Liver (tissue), 9 donors: Measurements from ENCODE around the gene CAMK1D. TPM values are rescaled to one million over a fixed set of nuclear protein-coding genes. Genes with fewer than 3 reads are reported as not detected.

ENCODE experiments used
- DNase-seq: peaks from one replicate; pipeline ENCODE4 v3.0.0-alpha.2; 2017; ENCODE audit warnings: low spot score
- H3K27ac ChIP-seq, 2 donors: one replicate each; pipeline ENCODE4 v1.7.0; 2013; ENCODE audit warnings: inconsistent platforms in 2 of 2, low read length in 2 of 2, control low read depth in 1 of 2, low read depth in 1 of 2, mild to moderate bottlenecking in 1 of 2
- H3K27me3 ChIP-seq, 4 donors: one replicate each; pipeline versions ENCODE4 v1.6.1 to v1.7.0; 2013; ENCODE audit warnings: low read length in 3 of 4, inconsistent platforms in 1 of 4, mild to moderate bottlenecking in 1 of 4, moderate library complexity in 1 of 4; ENCODE audit not compliant: control insufficient read depth in 4 of 4, insufficient read depth in 4 of 4
- H3K36me3 ChIP-seq, 4 donors: one replicate each; pipeline versions ENCODE4 v1.6.1 to v1.7.0; 2013; ENCODE audit warnings: low read length in 3 of 4, mild to moderate bottlenecking in 3 of 4, low read depth in 1 of 4, moderate library complexity in 1 of 4; ENCODE audit not compliant: control insufficient read depth in 4 of 4, insufficient read depth in 3 of 4
- H3K4me1 ChIP-seq, 4 donors: one replicate each; pipeline versions ENCODE4 v1.6.1 to v1.7.0; 2013; ENCODE audit warnings: low read length in 3 of 4, mild to moderate bottlenecking in 3 of 4, moderate library complexity in 1 of 4; ENCODE audit not compliant: control insufficient read depth in 4 of 4, insufficient read depth in 4 of 4
- H3K4me3 ChIP-seq, 3 donors: one replicate each; pipeline versions ENCODE4 v1.6.1 to v1.7.0; 2013; ENCODE audit warnings: low read length in 3 of 3, control low read depth in 1 of 3, low read depth in 1 of 3, mild to moderate bottlenecking in 1 of 3
- H3K9ac ChIP-seq, 2 donors: one replicate each; pipeline ENCODE4 v1.7.0; 2013; ENCODE audit warnings: low read length in 2 of 2, mild to moderate bottlenecking in 2 of 2, moderate library complexity in 2 of 2, control low read depth in 1 of 2, low read depth in 1 of 2
- H3K9me3 ChIP-seq, 4 donors: one replicate each; pipeline versions ENCODE4 v1.6.1 to v1.7.0; 2013; ENCODE audit warnings: low read length in 3 of 4; ENCODE audit not compliant: control insufficient read depth in 4 of 4
- ATF3 ChIP-seq: IDR thresholded peaks from 2 replicates; pipeline ENCODE4 v1.6.1; 2016; ENCODE audit warnings: antibody characterized with exemption
- CTCF ChIP-seq: fragments of 150-350 bp; IDR thresholded peaks from 2 replicates; pipeline ENCODE4 v1.5.1; 2017; ENCODE audit warnings: improper control_type of control experiment, low read depth, low read length; ENCODE audit not compliant: missing input control
- EGR1 ChIP-seq, 2 donors: IDR thresholded peaks; 2 replicates each; pipeline ENCODE4 v1.6.1; 2016 to 2018; ENCODE audit warnings: antibody characterized with exemption in 2 of 2, low read depth in 2 of 2
- FOXA1 ChIP-seq: IDR thresholded peaks from 2 replicates; pipeline ENCODE4 v1.6.1; 2016; ENCODE audit warnings: antibody characterized with exemption
- FOXA2 ChIP-seq: IDR thresholded peaks from 2 replicates; pipeline ENCODE4 v1.6.1; 2016; ENCODE audit warnings: antibody characterized with exemption
- HNF4A ChIP-seq, 2 donors: conservative IDR thresholded peaks; 2 replicates each; pipeline ENCODE4 v1.6.1; 2016; ENCODE audit warnings: antibody characterized with exemption in 2 of 2, mild to moderate bottlenecking in 2 of 2
- HNF4G ChIP-seq: IDR thresholded peaks from 2 replicates; pipeline ENCODE4 v1.6.1; 2016; ENCODE audit warnings: antibody characterized with exemption
- JUND ChIP-seq, 2 donors: IDR thresholded peaks; 2 replicates each; pipeline ENCODE4 v1.6.1; 2016; ENCODE audit warnings: antibody characterized with exemption in 2 of 2
- NR2F2 ChIP-seq: IDR thresholded peaks from 2 replicates; pipeline ENCODE4 v1.6.1; 2016; ENCODE audit warnings: antibody characterized with exemption
- RXRA ChIP-seq, 2 donors: IDR thresholded peaks; 2 replicates each; pipeline ENCODE4 v1.6.1; 2017 to 2018; ENCODE audit warnings: antibody characterized with exemption in 2 of 2, mild to moderate bottlenecking in 1 of 2
- SP1 ChIP-seq: IDR thresholded peaks from 2 replicates; pipeline ENCODE4 v1.6.1; 2018; ENCODE audit warnings: antibody characterized with exemption, mild to moderate bottlenecking
- TAF1 ChIP-seq: conservative IDR thresholded peaks from 2 replicates; pipeline ENCODE4 v1.6.1; 2016; ENCODE audit warnings: antibody characterized with exemption, mild to moderate bottlenecking
- ZBTB33 ChIP-seq: IDR thresholded peaks from 2 replicates; pipeline ENCODE4 v1.6.1; 2016; ENCODE audit warnings: antibody characterized with exemption
- WGBS: extraction: QIAGEN DNeasy Blood & Tissue Kit; methylation state at CpG from one replicate; pipeline ENCODE4 v1.1.7; 2013; 5-methylcytosine and 5-hydroxymethylcytosine counted together
- polyA plus RNA-seq, 2 donors: library from polyadenylated mRNA; stranded (reverse) in 1 of 2; unstranded in 1 of 2; fragments of 200-250 nt in 1 of 2; fragments of >200 nt in 1 of 2; fragmentation: Nextera tagmentation in 1 of 2; extraction: Ambion mirVana in 1 of 2; gene quantifications; one replicate each; pipeline versions ENCODE4 v1.2.1 to v1.2.3, GENCODE V29; 2013 to 2015
- total RNA-seq, 2 donors: library from RNA; depleted of rRNA; stranded (reverse); fragments of >200 nt; gene quantifications; one replicate each; pipeline ENCODE4 v1.2.3, GENCODE V29; 2014
- TF ChIP-seq, protein P1 (sequence below): IDR thresholded peaks from 2 replicates; pipeline ENCODE4 v1.6.1; 2016; ENCODE audit warnings: antibody characterized with exemption
- donor health status: healthy.
- donor health status: healthy.
- donor health status: healthy.
- donor health status: healthy.
- donor health status: healthy.

The CAMK1D gene
- total and polyA plus RNA-seq, 4 donors, result 2.7 to 10.1 (median 4.2) TPM

DNA sequence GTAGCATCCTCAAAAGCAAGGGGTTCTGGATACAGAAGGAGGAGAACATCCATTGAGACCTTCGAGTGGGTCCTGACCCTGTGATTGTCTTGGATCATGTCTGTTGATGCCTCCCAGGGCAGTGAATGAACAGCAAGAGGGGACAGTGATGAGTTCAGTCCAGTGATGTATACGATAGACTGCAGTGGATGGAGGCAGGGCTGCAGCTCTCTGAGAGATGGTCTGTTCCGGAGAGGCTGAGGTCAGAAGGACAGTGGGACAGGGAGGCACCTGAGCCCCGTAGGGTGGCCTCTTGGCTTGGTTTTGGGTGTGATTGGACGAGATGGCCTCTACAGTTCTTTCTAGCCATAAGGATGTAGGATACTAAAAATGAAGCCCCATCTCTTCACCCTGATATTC is 280.4 kb downstream of the CAMK1D start:
- Histone ChIP-seq H3K36me3 (no peaks in the 10 kb centered on the region), H3K4me1 (peaks cover 6 to 48% (median 27%) of the 10 kb centered on the region in 4 donors), H3K4me3 (no peak overlapping the region), H3K27ac (peak overlapping the region; percentile 31 to 38), H3K27me3 (no peaks in the 10 kb centered on the region), H3K9me3 (no peaks in the 10 kb centered on the region), H3K9ac (peak overlapping the region in 1 of 2 donors; percentile 20)
- no peak for TF ChIP-seq FOXA1
- no peak for TF ChIP-seq RXRA (IDR thresholded peaks at IDR 0.05)
- no peak for TF ChIP-seq FOXA2
- TF ChIP-seq NR2F2, result no peak
- TF ChIP-seq HNF4A (conservative IDR thresholded peaks at IDR 0.05), result no peak
- TF ChIP-seq JUND (IDR thresholded peaks at IDR 0.05), result no peak
- TF ChIP-seq EGR1 (IDR thresholded peaks at IDR 0.05; ENCODE audit: low read depth in 2 of 2), result no peak
- TF ChIP-seq ZBTB33, result no peak
- TF ChIP-seq HNF4G, result no peak
- TF ChIP-seq ATF3, result no peak
- 77% methylated on average over 5 of the region's 5 CpGs for WGBS
- DNase-seq, result no peak

DNA sequence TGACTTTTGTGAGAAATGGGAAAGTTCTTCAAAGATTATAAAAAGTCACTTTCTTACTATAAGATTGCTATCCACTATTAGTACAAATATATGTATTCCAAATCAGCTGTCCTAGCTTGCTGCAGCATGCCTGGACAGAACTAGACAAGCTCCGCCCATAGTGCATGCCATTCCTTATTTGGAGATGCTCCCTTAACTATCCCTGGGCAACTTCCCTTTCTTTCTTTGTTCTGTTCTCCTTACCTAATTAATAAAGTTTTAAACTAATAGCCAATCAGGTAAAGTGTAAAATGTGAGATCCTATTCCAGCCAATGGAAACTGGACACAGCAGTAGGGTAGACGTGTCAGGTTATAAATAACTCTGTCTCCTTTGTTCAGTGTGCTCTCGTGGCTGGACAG is 281.9 kb downstream of the CAMK1D start:
- TF ChIP-seq FOXA1, result no peak
- TF ChIP-seq SP1, result no peak
- TF ChIP-seq ZBTB33, result no peak
- TF ChIP-seq TAF1, result no peak
- TF ChIP-seq CTCF, result no peak
- TF ChIP-seq HNF4A (conservative IDR thresholded peaks at IDR 0.05), result peak in 1 of 2 donors; percentile 4
- TF ChIP-seq, protein P1, sequence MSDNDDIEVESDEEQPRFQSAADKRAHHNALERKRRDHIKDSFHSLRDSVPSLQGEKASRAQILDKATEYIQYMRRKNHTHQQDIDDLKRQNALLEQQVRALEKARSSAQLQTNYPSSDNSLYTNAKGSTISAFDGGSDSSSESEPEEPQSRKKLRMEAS, result no peak
- peak overlapping the region; percentile 63 to 71 for H3K27ac ChIP-seq
- no peak overlapping the region for H3K4me3 ChIP-seq
- peaks cover 8 to 48% (median 29%) of the 10 kb centered on the region in 4 donors for H3K4me1 ChIP-seq
- DNase-seq, result no peak
- no peaks in the 10 kb centered on the region for H3K9me3 ChIP-seq
- no peaks in the 10 kb centered on the region for H3K27me3 ChIP-seq
- H3K9ac ChIP-seq, result no peak overlapping the region
- WGBS, result 60% methylated on average over 3 of the region's 3 CpGs
- H3K36me3 ChIP-seq, result no peaks in the 10 kb centered on the region
